HCT116 (cell line): ENCODE data around the gene FBXW8. TPM values are rescaled to one million over a fixed set of nuclear protein-coding genes. Genes with fewer than 3 reads are reported as not detected.

Experiments used
- ATAC-seq: fragments of 200-7000 bp; cut with Tn5 transposase; 2 replicates; pipeline ENCODE4 v1.9.1; 2020; ENCODE audit warnings: mild to moderate bottlenecking, moderate library complexity
- BruUV-seq: library from RNA; stranded (reverse); fragments of 400-500 nt; replicated peaks from 2 replicates; lab custom pipeline; 2021; lab: Mats Ljungman, UMichigan
- CTCF ChIA-PET: fragments of 300-600 bp; sonication (Branson Sonifier 250); formaldehyde crosslinking; loops from one replicate; lab custom pipeline; 2021; ENCODE audit warnings: antibody characterized with exemption; lab: Charles Lee
- POLR2A ChIA-PET: fragments of 300-600, 350-600 bp; sonication (Branson Sonifier 250); formaldehyde crosslinking; loops from one replicate; lab custom pipeline; 2021; ENCODE audit warnings: antibody characterized with exemption; lab: Charles Lee
- RAD21 ChIA-PET, 2 experiments: fragments of 300-600 bp; sonication (Branson Sonifier 250); formaldehyde crosslinking; loops; one replicate each; lab custom pipeline; 2023; ENCODE audit warnings: low total read pairs in 2 of 2; ENCODE audit not compliant: uncharacterized antibody in 2 of 2, unreplicated experiment in 2 of 2, low non-redundant PET in 1 of 2; lab: Charles Lee
- DNase-seq: peaks from one replicate; pipeline ENCODE4 v3.0.0-alpha.2; 2010; ENCODE audit warnings: low read depth, low spot score
- H2AFZ ChIP-seq: fragments of 200-600 bp; shearing (Covaris generic), sonication (generic); 2 replicates; pipeline ENCODE4 v1.6.1; 2017; ENCODE audit warnings: low read depth, mixed run types, mixed read lengths, antibody characterized with exemption, low read length; ENCODE audit not compliant: poor library complexity, severe bottlenecking
- H3K27ac ChIP-seq: 2 replicates; pipeline ENCODE4 v1.5.1; 2012; ENCODE audit warnings: low read depth, low read length
- H3K27me3 ChIP-seq: fragments of 200-600 bp; sonication (generic); 2 replicates; pipeline ENCODE4 v1.6.1; 2016; ENCODE audit warnings: mixed run types, low read length, mixed read lengths; ENCODE audit not compliant: insufficient read depth
- H3K36me3 ChIP-seq, 2 experiments: fragments of 200-500 bp in 1 of 2; fragments of 200-600 bp in 1 of 2; sonication (Bioruptor generic) in 1 of 2; sonication (generic) in 1 of 2; 2 replicates each; pipeline versions ENCODE4 v1.5.1 to v1.6.1; 2014 to 2016; ENCODE audit warnings: low read length in 2 of 2, inconsistent platforms in 1 of 2, mixed read lengths in 1 of 2, mixed run types in 1 of 2; ENCODE audit not compliant: insufficient read depth in 2 of 2, control insufficient read depth in 1 of 2
- H3K4me1 ChIP-seq, 2 experiments: fragments of 200-600 bp in 1 of 2; sonication (generic) in 1 of 2; 2 replicates each; pipeline versions ENCODE4 v1.5.1 to v1.6.1; 2012 to 2017; ENCODE audit warnings: low read length in 2 of 2, inconsistent platforms in 1 of 2, mild to moderate bottlenecking in 1 of 2, mixed read lengths in 1 of 2, mixed run types in 1 of 2, moderate library complexity in 1 of 2; ENCODE audit not compliant: insufficient read depth in 2 of 2, control insufficient read depth in 1 of 2
- H3K4me2 ChIP-seq: fragments of 200-600 bp; sonication (generic); 2 replicates; pipeline ENCODE4 v1.6.1; 2017; ENCODE audit warnings: mixed run types, low read length, mixed read lengths
- H3K4me3 ChIP-seq, 2 experiments: fragments of 200-600 bp in 1 of 2; sonication (generic) in 1 of 2; replicated peaks in 1 of 2; 2 replicates each; pipeline ENCODE4 v1.5.1; 2011 to 2016; ENCODE audit warnings: low read length in 2 of 2, control low read depth in 1 of 2, low read depth in 1 of 2, mild to moderate bottlenecking in 1 of 2, mixed read lengths in 1 of 2, mixed run types in 1 of 2
- H3K79me2 ChIP-seq: fragments of 200-600 bp; sonication (generic); 2 replicates; pipeline ENCODE4 v1.6.1; 2017; ENCODE audit warnings: mild to moderate bottlenecking, mixed run types, low read length, moderate library complexity, mixed read lengths; ENCODE audit not compliant: insufficient read depth
- H3K9ac ChIP-seq: fragments of 200-600 bp; sonication (generic); 2 replicates; pipeline ENCODE4 v1.6.1; 2016; ENCODE audit warnings: low read length, mixed read lengths
- H3K9me2 ChIP-seq: fragments of 200-600 bp; sonication (generic), shearing (Covaris generic); 2 replicates; pipeline ENCODE4 v1.6.1; 2017; ENCODE audit warnings: mixed run types, mild to moderate bottlenecking, moderate library complexity; ENCODE audit not compliant: insufficient read depth
- H3K9me3 ChIP-seq, 2 experiments: fragments of 200-500 bp in 1 of 2; fragments of 200-600 bp in 1 of 2; sonication (Bioruptor generic) in 1 of 2; sonication (generic) in 1 of 2; 2 replicates each; pipeline ENCODE4 v1.6.1; 2014 to 2017; ENCODE audit warnings: low read length in 2 of 2, mixed read lengths in 2 of 2, inconsistent platforms in 1 of 2, low read depth in 1 of 2, mild to moderate bottlenecking in 1 of 2, mixed run types in 1 of 2, moderate library complexity in 1 of 2; ENCODE audit not compliant: control insufficient read depth in 1 of 2, insufficient read depth in 1 of 2
- H4K20me1 ChIP-seq: fragments of 200-600 bp; sonication (generic), shearing (Covaris generic); 2 replicates; pipeline ENCODE4 v1.6.1; 2017; ENCODE audit warnings: mixed run types, mild to moderate bottlenecking, moderate library complexity; ENCODE audit not compliant: insufficient read depth
- CBX3 ChIP-seq: IDR thresholded peaks from 2 replicates; pipeline ENCODE4 v1.6.1; 2012; ENCODE audit warnings: low read depth
- ELF1 ChIP-seq: IDR thresholded peaks from 2 replicates; pipeline ENCODE4 v1.6.1; 2012; ENCODE audit warnings: low read depth, borderline replicate concordance
- EZH2 ChIP-seq: fragments of 200-600 bp; sonication (generic); IDR thresholded peaks from 2 replicates; pipeline ENCODE4 v1.6.1; 2017; ENCODE audit warnings: antibody characterized with exemption, mixed run types
- EZH2phosphoT487 ChIP-seq: fragments of 200-600 bp; IDR thresholded peaks from 2 replicates; pipeline ENCODE4 v1.6.1; 2018; ENCODE audit warnings: antibody characterized with exemption, borderline replicate concordance
- FOSL1 ChIP-seq: IDR thresholded peaks from 2 replicates; pipeline ENCODE4 v1.6.1; 2012; ENCODE audit warnings: low read depth
- POLR2A ChIP-seq: IDR thresholded peaks from 2 replicates; pipeline ENCODE4 v1.7.0; 2011; ENCODE audit warnings: borderline replicate concordance; ENCODE audit not compliant: insufficient read depth, insufficient read length; ENCODE audit errors: extremely low read depth
- RAD21 ChIP-seq: IDR thresholded peaks from 2 replicates; pipeline ENCODE4 v1.6.1; 2012; ENCODE audit warnings: low read depth, mild to moderate bottlenecking
- SP1 ChIP-seq: IDR thresholded peaks from 2 replicates; pipeline ENCODE4 v1.6.1; 2012; ENCODE audit warnings: low read depth
- YY1 ChIP-seq: IDR thresholded peaks from 2 replicates; pipeline ENCODE4 v1.6.1; 2011; ENCODE audit warnings: low read length, low read depth, moderate library complexity, mild to moderate bottlenecking; ENCODE audit not compliant: insufficient replicate concordance; ENCODE audit errors: extremely low read depth
- ZFX ChIP-seq: fragments of 450-650 bp; IDR thresholded peaks from 2 replicates; pipeline ENCODE4 v1.6.1; 2017
- intact Hi-C: fragments of 100-400 bp; cut with micrococcal nuclease; formaldehyde crosslinking; loops from 2 replicates; pipeline ENCODE4 v1.10.0; 2022
- total RNA-seq: library from RNA; stranded (reverse); gene quantifications from one replicate; pipeline ENCODE4 v1.2.1, GENCODE V29; 2021; ENCODE audit not compliant: unreplicated experiment
- TF ChIP-seq, protein P1 (sequence below): IDR thresholded peaks from 2 replicates; pipeline ENCODE4 v1.6.1; 2011; ENCODE audit warnings: mild to moderate bottlenecking, low read length, moderate library complexity; ENCODE audit not compliant: insufficient replicate concordance; ENCODE audit errors: extremely low read depth

The FBXW8 gene
- total RNA-seq, 1 experiment from 2014 or later, result 14.6 TPM

DNA sequence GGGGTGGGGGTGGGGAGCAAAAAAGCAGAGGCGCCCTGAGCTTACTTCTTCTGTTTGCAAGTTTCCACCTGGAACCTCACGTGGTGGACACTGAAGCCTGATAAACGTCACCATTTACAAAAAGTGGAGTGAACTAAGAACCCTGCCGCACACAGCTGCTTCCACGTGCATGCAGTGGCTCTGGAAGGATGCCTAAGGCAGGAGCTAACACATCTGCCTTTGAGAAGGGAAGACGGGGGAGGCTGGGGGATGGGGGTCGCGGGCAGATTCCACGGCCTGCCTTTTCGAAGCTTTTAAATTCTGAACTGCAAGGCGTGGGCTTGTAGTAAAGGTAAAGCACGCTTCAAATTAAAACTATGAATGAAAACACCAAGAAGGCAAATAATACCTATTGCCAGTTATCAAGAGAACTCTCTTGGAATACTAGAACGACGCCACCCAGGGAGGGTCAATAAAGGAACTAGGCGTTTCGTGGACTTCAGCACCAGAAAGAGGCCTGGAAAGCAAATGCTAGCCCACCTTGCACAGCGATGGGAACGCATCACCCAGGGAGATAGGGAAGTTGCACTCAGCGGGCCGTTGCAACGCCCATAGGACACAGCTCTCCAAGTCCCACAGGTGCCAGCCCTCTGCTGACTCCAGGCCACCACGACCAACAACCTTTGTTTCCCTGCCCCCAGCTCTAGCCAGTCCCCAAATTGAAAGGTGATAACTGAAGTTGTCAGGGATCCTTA is 126.7 kb downstream of the FBXW8 start (continued):
- TF ChIP-seq, protein P1, sequence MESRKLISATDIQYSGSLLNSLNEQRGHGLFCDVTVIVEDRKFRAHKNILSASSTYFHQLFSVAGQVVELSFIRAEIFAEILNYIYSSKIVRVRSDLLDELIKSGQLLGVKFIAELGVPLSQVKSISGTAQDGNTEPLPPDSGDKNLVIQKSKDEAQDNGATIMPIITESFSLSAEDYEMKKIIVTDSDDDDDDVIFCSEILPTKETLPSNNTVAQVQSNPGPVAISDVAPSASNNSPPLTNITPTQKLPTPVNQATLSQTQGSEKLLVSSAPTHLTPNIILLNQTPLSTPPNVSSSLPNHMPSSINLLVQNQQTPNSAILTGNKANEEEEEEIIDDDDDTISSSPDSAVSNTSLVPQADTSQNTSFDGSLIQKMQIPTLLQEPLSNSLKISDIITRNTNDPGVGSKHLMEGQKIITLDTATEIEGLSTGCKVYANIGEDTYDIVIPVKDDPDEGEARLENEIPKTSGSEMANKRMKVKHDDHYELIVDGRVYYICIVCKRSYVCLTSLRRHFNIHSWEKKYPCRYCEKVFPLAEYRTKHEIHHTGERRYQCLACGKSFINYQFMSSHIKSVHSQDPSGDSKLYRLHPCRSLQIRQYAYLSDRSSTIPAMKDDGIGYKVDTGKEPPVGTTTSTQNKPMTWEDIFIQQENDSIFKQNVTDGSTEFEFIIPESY, result no peak
- TF ChIP-seq SP1 (no peak), POLR2A (no peak), ZFX (no peak), CBX3 (no peak), FOSL1 (no peak), YY1 (no peak)

DNA sequence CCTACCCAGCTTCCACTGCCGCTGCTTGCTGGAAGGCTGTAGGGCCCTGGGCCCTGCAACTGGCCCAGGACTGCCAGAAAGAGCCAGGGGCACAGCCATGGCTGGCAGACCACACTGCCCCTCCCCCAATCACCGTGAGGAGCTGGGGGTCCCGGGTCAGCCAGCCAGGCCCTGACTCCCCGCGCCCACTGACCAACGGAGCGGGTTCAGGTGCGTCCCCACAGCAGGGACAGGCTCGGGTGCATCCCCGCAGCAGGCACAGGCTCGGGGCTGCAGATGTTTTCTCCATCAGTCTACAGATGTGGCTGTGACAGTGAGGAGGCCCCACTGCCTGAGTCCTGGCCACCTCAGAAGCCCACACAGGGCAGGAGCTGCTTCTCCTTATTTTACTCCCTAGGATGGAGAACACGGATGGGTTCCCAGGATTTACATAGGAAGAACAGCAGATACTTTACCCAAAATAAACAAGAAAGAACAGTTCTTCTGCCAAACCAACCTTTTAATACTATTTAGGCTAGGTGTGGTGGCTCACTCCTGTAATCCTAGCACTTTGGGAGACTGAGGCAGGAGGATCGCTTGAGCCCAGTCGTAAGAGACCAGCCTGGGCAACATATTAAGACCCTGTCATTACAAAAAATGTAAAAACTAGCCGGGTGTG is 127.4 kb downstream of the FBXW8 start:
- no TSS peak for BruUV-seq
- Histone ChIP-seq H3K9ac (no peak overlapping the region), H3K4me3 (no peak overlapping the region), H2AFZ (no peak overlapping the region), H4K20me1 (no peaks in the 10 kb centered on the region), H3K9me2 (no peaks in the 10 kb centered on the region), H3K4me2 (no peak overlapping the region), H3K36me3 (no peaks in the 10 kb centered on the region), H3K27ac (no peak overlapping the region), H3K79me2 (no peaks in the 10 kb centered on the region), H3K27me3 (no peaks in the 10 kb centered on the region), H3K4me1 (peaks cover 4 to 11% of the 10 kb centered on the region in 2 experiments; a peak in 3 of 4 replicates), H3K9me3 (no peaks in the 10 kb centered on the region)
- TF ChIP-seq RAD21 (no peak), EZH2 (no peak), CBX3 (no peak), ELF1 (no peak), POLR2A (no peak), ZFX (no peak), EZH2phosphoT487 (no peak)
- TF ChIP-seq, protein P1, result no peak
- intact Hi-C loops, result no loop called here
- POLR2A ChIA-PET, result no interaction called here
- CTCF ChIA-PET, result no interaction called here
- DNase-seq, result no peak
- no peak for ATAC-seq
- RAD21 ChIA-PET, result no interaction called here
